GM23338 (cell line): Measurements from ENCODE around the gene PDE4D. TPM values are rescaled to one million over a fixed set of nuclear protein-coding genes. Genes with fewer than 3 reads are reported as not detected.

Source experiments
- ATAC-seq: fragments of 200-7000 bp; cut with Tn5 transposase; 3 replicates; pipeline ENCODE4 v1.9.1; 2020
- DNase-seq: peaks from one replicate; pipeline ENCODE4 v3.0.0-alpha.2; 2015; ENCODE audit warnings: low spot score
- H2AFZ ChIP-seq: fragments of 200-600 bp; sonication (generic); 2 replicates; pipeline ENCODE4 v1.8.0; 2016; ENCODE audit warnings: antibody characterized with exemption, mild to moderate bottlenecking, moderate library complexity
- H3F3A ChIP-seq: fragments of 200-600 bp; sonication (generic); replicated peaks from 2 replicates; pipeline ENCODE4 v1.8.0; 2017; ENCODE audit warnings: antibody characterized with exemption, mixed run types, low read depth
- H3K27ac ChIP-seq: fragments of 200-600 bp; sonication (generic); 2 replicates; pipeline ENCODE4 v1.6.1; 2016; ENCODE audit warnings: low read depth
- H3K27me3 ChIP-seq: fragments of 200-600 bp; sonication (generic); 2 replicates; pipeline ENCODE4 v1.8.0; 2016; ENCODE audit warnings: mild to moderate bottlenecking, mixed run types, moderate library complexity; ENCODE audit not compliant: insufficient read depth
- H3K36me3 ChIP-seq: fragments of 200-600 bp; sonication (generic); 2 replicates; pipeline ENCODE4 v1.8.0; 2016; ENCODE audit warnings: mild to moderate bottlenecking; ENCODE audit not compliant: insufficient read depth
- H3K4me1 ChIP-seq: fragments of 200-600 bp; sonication (generic); 2 replicates; pipeline ENCODE4 v1.8.0; 2016; ENCODE audit warnings: mild to moderate bottlenecking, moderate library complexity; ENCODE audit not compliant: insufficient read depth
- H3K4me2 ChIP-seq: fragments of 200-600 bp; sonication (generic); 2 replicates; pipeline ENCODE4 v1.7.1; 2017; ENCODE audit warnings: mixed run types
- H3K4me3 ChIP-seq: fragments of 200-600 bp; sonication (generic); 2 replicates; pipeline ENCODE4 v1.6.1; 2016; ENCODE audit warnings: mixed run types
- H3K79me2 ChIP-seq: fragments of 200-600 bp; sonication (generic); replicated peaks from 2 replicates; pipeline ENCODE4 v1.8.0; 2017; ENCODE audit warnings: mild to moderate bottlenecking; ENCODE audit not compliant: insufficient read depth
- H3K9me2 ChIP-seq: fragments of 200-600 bp; sonication (generic); 2 replicates; pipeline ENCODE4 v1.8.0; 2017; ENCODE audit not compliant: insufficient read depth
- H4K20me1 ChIP-seq: fragments of 200-600 bp; sonication (generic); replicated peaks from 2 replicates; pipeline ENCODE4 v1.8.0; 2017; ENCODE audit warnings: mild to moderate bottlenecking; ENCODE audit not compliant: insufficient read depth
- H3K27ac Mint-ChIP-seq: 2 replicates; pipeline ENCODE4 v1.8.0; 2020; ENCODE audit warnings: inconsistent platforms, mild to moderate bottlenecking, moderate library complexity, mixed read lengths
- H3K27me3 Mint-ChIP-seq: 3 replicates; pipeline ENCODE4 v1.8.0; 2022; ENCODE audit warnings: low read depth, mild to moderate bottlenecking, moderate library complexity, mixed read lengths, inconsistent platforms; ENCODE audit not compliant: insufficient read depth, poor library complexity
- H3K36me3 Mint-ChIP-seq: 3 replicates; pipeline ENCODE4 v1.8.0; 2021; ENCODE audit warnings: low read depth, mild to moderate bottlenecking, inconsistent platforms, moderate library complexity, mixed read lengths
- H3K4me1 Mint-ChIP-seq: 3 replicates; pipeline ENCODE4 v1.8.0; 2020; ENCODE audit warnings: mild to moderate bottlenecking, inconsistent platforms, mixed read lengths
- H3K4me3 Mint-ChIP-seq: 3 replicates; pipeline ENCODE4 v1.8.0; 2021; ENCODE audit warnings: moderate library complexity, mild to moderate bottlenecking, inconsistent platforms, mixed read lengths
- H3K9me3 Mint-ChIP-seq: 3 replicates; pipeline ENCODE4 v1.8.0; 2020; ENCODE audit warnings: moderate library complexity, mild to moderate bottlenecking, inconsistent platforms, mixed read lengths
- CREB1 ChIP-seq: fragments of 250-450 bp; sonication (Bioruptor Pico); IDR thresholded peaks from 2 replicates; pipeline ENCODE4 v1.5.0; 2020; ENCODE audit warnings: low read depth, mild to moderate bottlenecking, moderate library complexity
- CTCF ChIP-seq, 2 experiments: fragments of 200-600 bp in 1 of 2; sonication (generic) in 1 of 2; conservative IDR thresholded peaks; 2 replicates each; pipeline versions ENCODE4 v1.5.1 to v1.6.1; 2016 to 2017; ENCODE audit warnings: antibody characterized with exemption in 2 of 2, low read depth in 2 of 2, mild to moderate bottlenecking in 2 of 2, moderate library complexity in 1 of 2
- ETS1 ChIP-seq: IDR thresholded peaks from 2 replicates; pipeline ENCODE4 v1.6.1; 2016; ENCODE audit warnings: antibody characterized with exemption
- EZH2 ChIP-seq: fragments of 200-600 bp; sonication (generic); IDR thresholded peaks from one replicate; pipeline ENCODE4 v1.8.0; 2017; ENCODE audit warnings: antibody characterized with exemption, mild to moderate bottlenecking, low read depth; ENCODE audit not compliant: unreplicated experiment
- EZH2phosphoT487 ChIP-seq: fragments of 200-600 bp; sonication (generic); IDR thresholded peaks from one replicate; pipeline ENCODE4 v1.8.1; 2018; ENCODE audit warnings: antibody characterized with exemption; ENCODE audit not compliant: unreplicated experiment
- JUNB ChIP-seq: IDR thresholded peaks from one replicate; pipeline ENCODE4 v1.6.1; 2016; ENCODE audit warnings: antibody characterized with exemption; ENCODE audit not compliant: unreplicated experiment
- NANOG ChIP-seq: IDR thresholded peaks from 2 replicates; pipeline ENCODE4 v1.6.1; 2016; ENCODE audit warnings: antibody characterized with exemption, borderline replicate concordance
- POLR2AphosphoS5 ChIP-seq: IDR thresholded peaks from 2 replicates; pipeline ENCODE4 v1.6.1; 2016; ENCODE audit warnings: antibody characterized with exemption, low read depth
- REST ChIP-seq: IDR thresholded peaks from one replicate; pipeline ENCODE4 v1.6.1; 2018; ENCODE audit warnings: antibody characterized with exemption; ENCODE audit not compliant: unreplicated experiment
- STAT1 ChIP-seq: IDR thresholded peaks from one replicate; pipeline ENCODE4 v1.6.1; 2016; ENCODE audit warnings: antibody characterized with exemption; ENCODE audit not compliant: unreplicated experiment
- ZNF114 ChIP-seq: fragments of 250-450 bp; sonication (Bioruptor Pico); IDR thresholded peaks from 2 replicates; pipeline ENCODE4 v1.5.0; 2020; ENCODE audit warnings: mild to moderate bottlenecking, moderate library complexity
- ZNF331 ChIP-seq: fragments of 250-450 bp; sonication (Bioruptor Pico); IDR thresholded peaks from 2 replicates; pipeline ENCODE4 v1.5.0; 2020; ENCODE audit warnings: low read depth, mild to moderate bottlenecking, moderate library complexity
- ZNF462 ChIP-seq: fragments of 250-450 bp; sonication (Bioruptor Pico); IDR thresholded peaks from 2 replicates; pipeline ENCODE4 v1.5.0; 2020; ENCODE audit warnings: mild to moderate bottlenecking, moderate library complexity
- polyA plus RNA-seq: library from polyadenylated mRNA; unstranded; fragments of >200 nt; fragmentation: Nextera tagmentation; extraction: Ambion mirVana; gene quantifications from 2 replicates; pipeline ENCODE4 v1.2.1, GENCODE V29; 2016
- total RNA-seq: library from RNA; depleted of rRNA; stranded (reverse); fragments of >200 nt; shearing (Covaris generic); gene quantifications from 2 replicates; pipeline ENCODE4 v1.2.3, GENCODE V29; 2014

Gene PDE4D
- total and polyA plus RNA-seq, 2 experiments from 2014 or later, result 2.1 to 4.7 TPM

- peaks cover 5% of the 10 kb centered on the region for H3K4me1 Mint-ChIP-seq
- Histone ChIP-seq H3K27me3 (no peaks in the 10 kb centered on the region), H3K36me3 (no peaks in the 10 kb centered on the region), H3F3A (no peaks in the 10 kb centered on the region), H3K9me2 (peaks cover 17% of the 10 kb centered on the region), H4K20me1 (no peaks in the 10 kb centered on the region), H3K4me2 (no peak overlapping the region), H3K27ac (no peak overlapping the region), H3K4me1 (peaks cover 9% of the 10 kb centered on the region), H2AFZ (no peak overlapping the region), H3K4me3 (no peak overlapping the region), H3K79me2 (no peaks in the 10 kb centered on the region)
- no peaks in the 10 kb centered on the region for H3K27me3 Mint-ChIP-seq
- no peaks in the 10 kb centered on the region for H3K9me3 Mint-ChIP-seq
- DNase-seq (no peak), ATAC-seq (no peak)
- no peak overlapping the region for H3K4me3 Mint-ChIP-seq
- TF ChIP-seq JUNB, result no peak
- TF ChIP-seq ZNF462 (CRISPR knock-in tag), result no peak
- TF ChIP-seq EZH2phosphoT487, result no peak
- no peak for TF ChIP-seq CTCF (conservative IDR thresholded peaks at IDR 0.05; ENCODE audit: low read depth in 2 of 2)
- no peak for TF ChIP-seq CREB1 (CRISPR knock-in tag)
- no peak for TF ChIP-seq ZNF331 (CRISPR knock-in tag)
- TF ChIP-seq STAT1, result no peak
- TF ChIP-seq NANOG, result no peak
- TF ChIP-seq ETS1, result no peak
- TF ChIP-seq EZH2, result no peak
- TF ChIP-seq ZNF114, result no peak
- TF ChIP-seq REST, result no peak
- TF ChIP-seq POLR2AphosphoS5, result no peak
- no peak overlapping the region for H3K27ac Mint-ChIP-seq
- H3K36me3 Mint-ChIP-seq, result no peaks in the 10 kb centered on the region
Measured at GRCh38 chr5:59624898-59625297, 268.6 kb downstream of the PDE4D start.
